HG02938 (cell line): ENCODE results near the gene APEX2.
"Not testable (repeated sequence)": the region's sequence is repeated elsewhere in the genome, so short reads cannot be mapped to it uniquely, and the experiment has no call there.

Source experiments
- ATAC-seq: cut with Tn5 transposase; IDR thresholded peaks from one replicate; pipeline ENCODE4 v1.9.1; 2021; ENCODE audit warnings: mild to moderate bottlenecking, moderate library complexity; ENCODE audit not compliant: unreplicated experiment

Gene APEX2

DNA sequence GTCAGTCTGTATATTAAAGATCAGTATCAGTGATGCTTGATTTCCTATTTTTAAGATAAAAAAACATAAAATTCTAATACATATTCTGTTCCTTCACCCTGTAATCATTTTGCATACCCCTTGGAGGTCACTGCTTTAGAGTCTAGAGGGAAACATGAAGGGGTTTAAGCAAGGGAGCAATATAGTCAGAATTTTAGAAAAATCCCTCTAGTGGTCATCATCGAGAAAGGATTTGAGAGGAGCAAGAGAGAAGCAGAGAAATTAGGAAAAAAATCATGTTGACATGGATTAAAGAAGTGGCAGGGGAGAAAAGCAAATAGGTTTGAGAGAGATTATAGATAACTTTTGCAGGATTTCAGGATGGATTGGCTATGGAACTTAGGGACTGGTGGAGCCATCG lies 11.1 kb downstream of the APEX2 start:
- ATAC-seq, result no peak

DNA sequence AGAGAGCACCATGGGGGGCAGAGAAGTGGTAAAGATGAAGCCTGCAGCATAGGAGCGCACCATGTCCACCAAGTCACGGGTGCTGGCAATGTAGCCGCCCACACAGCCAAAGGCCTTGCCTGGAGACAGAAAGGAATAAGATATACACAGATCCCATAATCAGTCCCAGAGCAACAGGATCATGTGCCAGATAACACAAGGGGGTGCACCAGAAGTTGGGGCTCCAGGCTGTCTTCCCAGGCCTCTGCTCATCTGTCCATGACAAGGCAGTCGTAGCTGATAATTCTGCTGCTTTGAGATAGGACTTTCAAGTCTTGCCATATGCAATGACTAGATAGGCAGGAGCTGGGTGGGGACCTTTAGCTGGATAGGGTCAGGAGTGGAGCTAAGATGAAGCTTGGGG lies 14.7 kb downstream of the APEX2 start:
- ATAC-seq, result no peak

DNA sequence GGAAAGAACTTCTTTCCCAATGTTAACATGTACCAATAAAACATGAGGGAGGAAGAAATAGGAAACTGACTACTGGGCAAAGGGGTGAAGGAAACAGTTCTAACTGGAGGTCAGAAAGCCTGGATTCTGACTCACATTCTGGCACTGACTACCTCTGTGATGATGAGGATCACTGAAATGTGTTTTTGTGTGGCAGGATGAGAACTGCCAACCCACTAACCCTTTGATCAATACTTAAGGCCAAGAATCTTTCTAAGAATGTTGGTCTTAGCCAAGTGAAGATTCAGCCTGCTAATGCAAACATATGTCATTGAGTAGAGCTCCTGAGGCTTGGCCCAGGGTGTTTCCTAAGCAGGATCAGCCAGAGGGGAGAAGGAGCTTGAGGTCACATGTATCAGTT lies 26.0 kb downstream of the APEX2 start:
- no peak for ATAC-seq

DNA sequence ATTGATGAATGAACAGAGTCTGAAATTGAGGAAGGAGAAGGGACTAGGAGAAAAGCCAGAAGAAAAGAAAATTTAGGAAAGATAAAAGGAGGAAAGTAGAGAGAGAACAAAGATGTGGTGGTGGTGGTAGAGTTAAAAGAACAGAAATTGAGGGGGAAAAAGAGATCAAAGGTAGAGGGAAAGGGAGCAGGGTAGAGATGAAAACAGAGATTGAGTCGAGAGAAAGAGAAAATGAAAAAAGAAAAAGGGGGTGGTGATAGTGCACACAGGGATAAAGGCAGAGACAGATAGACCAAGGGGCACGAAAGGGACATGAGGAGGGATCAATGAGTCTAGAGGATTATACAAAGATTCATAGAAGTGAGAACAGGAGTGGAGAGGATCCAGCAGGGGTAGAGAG lies 26.7 kb downstream of the APEX2 start:
- ATAC-seq, result no peak

DNA sequence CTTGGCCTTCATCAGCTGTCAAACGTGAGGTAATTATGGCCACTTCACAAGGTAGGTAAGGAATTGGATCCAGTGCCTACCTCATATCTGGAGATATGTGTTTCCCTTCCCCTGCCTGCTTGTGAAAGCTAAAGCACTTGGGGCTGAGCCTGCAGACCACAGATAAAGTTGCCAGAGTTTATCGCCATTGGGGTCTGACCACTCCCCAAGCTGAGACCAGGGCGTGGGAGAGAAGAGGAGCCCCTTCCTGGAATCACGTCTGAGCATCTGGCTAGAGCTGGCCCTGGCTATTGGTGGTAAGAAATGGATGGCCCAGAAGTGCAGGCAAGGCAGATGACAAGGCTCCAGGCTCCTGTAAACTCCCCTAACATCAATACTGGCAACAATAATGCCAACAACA lies 27.9 kb downstream of the APEX2 start:
- ATAC-seq, result no peak

DNA sequence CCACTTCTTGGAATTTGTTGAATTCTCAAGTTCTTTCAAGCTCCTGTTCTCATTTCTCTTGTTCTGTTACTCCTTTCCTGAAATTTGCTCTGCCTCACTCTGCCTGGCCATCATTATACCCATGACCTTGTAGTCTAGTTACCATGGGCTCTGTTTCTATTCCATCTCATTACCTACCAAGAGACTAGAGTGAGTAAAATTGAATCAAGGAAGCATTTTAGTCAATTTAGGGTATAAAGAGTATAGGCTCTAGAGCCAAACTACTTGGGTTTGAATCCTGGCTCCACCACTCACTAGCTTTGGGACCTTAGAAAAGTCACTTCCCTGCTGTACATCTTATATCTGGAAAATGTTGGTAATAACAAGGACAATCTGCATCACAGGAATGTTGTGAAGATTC lies 28.4 kb downstream of the APEX2 start:
- no peak for ATAC-seq

DNA sequence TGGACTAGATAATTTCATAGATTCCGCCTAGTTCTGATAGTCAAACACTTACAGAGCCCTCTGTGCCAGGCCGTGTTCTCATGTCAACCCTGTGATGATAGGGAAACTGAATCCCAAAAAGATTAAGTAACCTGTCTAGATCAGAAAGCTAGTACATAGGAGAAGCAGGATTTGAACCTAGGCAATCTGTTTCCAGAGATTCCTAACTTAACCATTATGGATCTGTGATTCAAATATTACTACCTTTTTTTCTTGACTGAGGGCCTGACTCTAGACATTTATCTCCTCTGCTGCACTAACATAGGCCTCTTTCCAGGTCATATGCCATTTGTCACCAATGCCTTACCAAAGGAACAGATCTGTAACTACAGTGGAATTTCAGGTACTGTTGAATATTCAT lies 29.1 kb downstream of the APEX2 start:
- ATAC-seq, result no peak

DNA sequence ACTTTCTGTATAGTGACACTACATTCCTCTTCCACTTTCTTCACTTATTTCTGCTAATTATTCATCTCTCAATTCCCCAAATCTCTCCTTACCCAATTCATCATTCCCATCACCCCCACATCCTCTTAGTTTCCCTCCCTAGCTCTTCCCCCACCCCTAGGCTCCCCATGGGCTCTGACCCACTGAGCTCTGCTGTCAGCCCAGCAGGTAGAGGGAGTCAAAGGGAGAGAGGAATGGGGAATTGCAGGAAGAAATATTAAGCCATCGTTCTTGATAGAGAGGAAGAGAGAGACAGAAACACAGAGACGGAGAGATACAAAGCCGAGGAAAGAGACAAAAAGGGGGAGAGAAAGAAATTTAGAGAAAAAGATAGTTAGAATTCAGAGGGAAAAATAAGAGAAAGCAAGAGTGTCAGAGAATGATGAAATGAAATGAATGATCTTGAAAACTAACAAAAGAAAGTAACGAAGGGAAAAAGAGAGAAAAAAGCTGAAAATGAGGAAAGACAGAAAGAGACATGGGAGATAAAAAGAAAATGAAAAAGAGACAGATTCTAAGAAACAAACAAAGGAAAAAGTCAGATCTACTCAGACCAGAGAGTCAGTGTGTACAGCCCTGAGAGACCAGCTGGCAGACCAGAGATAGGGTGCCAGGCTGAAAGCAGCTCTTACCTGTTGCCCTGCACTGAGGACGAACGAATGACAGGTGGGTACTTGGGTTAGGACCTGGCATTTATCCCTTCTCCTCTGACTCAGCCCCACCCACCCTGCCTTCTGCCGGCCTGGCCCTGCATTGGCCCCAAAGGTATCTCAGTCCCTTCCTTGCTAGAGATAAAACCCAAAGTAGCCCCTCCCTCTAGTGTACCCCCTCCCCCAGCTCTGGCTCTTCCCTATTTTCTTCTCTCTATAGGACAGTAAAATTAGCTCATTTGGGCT lies 30.4 kb downstream of the APEX2 start, which contains the start of gene ALAS2:
Gene ALAS2 (minus strand): TSS at position 707 of the 935 bp plus-strand sequence. CDS start 4,977 bp downstream, outside the sequence.
- no peak for ATAC-seq

DNA sequence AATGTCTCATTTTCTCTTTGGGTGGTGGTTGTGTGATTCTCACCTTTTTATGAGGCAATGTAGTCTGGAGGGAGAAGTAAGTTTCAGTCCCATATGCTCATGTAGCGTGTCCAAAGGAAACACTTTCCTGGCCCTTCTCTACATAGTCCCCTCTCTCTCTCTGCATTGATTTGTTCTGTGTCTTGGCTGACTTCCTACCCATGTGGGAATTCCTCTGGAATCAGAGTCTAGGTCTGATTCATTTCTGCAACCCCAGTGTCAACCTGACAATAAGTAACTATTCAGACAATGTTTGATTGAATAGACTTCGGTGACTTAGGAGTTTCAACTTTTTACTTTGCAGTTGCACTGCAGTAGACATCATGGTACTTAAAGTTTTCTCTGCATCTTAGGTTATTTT lies 33.3 kb downstream of the APEX2 start:
- no peak for ATAC-seq

DNA sequence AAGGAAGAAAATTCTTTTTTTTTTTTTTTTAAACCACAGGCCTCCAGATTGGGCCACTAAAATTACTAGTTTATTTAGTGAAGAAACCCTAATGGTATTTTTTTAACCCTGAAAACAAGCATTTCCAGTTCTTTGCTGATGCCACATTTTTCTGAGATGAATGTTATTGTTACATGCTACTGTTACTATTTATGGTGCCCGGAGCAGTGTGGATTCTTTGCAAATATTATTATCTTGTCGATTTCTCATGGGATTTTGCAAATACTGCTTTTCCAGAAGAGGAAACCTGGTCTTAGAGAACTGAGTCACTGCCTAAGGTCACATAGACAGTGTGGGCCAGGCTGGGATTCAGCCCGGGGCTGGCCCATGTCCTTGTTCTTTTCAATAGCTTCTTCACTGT lies 39.3 kb downstream of the APEX2 start:
- no peak for ATAC-seq

DNA sequence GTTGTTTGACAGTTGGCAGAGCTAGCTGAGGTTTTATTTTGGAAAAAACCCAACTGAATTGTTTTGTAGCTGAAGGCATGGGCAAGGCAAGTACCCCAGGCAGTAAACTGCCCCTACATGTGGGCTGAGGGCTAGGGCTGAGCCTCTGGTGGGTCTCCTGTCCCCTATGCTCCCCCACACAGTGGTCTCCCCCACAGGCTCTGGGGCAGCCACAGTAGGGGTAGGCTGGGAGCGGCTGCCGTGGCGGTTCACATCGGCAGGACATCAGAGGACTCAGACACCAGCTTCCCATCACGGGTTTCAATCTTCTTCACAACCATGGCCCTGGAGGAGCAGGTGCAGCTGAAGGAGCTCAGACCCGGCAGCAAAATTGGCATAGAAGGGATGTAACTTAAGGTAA lies 41.4 kb downstream of the APEX2 start:
- ATAC-seq, result no peak

DNA sequence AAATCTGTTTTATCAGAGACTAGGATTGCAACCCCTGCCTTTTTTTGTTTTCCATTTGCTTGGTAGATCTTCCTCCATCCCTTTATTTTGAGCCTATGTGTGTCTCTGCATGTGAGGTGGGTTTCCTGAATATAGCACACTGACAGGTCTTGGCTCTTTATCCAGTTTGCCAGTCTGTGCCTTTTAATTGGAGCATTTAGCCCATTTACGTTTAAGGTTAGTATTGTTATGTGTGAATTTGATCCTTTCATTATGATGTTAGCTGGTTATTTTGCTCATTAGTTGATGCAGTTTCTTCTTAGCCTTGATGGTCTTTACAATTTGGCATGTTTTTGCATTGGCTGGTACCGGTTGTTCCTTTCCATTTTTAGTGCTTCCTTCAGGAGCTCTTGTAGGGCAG lies 50.4 kb downstream of the APEX2 start:
- ATAC-seq, result not testable (repeated sequence)

DNA sequence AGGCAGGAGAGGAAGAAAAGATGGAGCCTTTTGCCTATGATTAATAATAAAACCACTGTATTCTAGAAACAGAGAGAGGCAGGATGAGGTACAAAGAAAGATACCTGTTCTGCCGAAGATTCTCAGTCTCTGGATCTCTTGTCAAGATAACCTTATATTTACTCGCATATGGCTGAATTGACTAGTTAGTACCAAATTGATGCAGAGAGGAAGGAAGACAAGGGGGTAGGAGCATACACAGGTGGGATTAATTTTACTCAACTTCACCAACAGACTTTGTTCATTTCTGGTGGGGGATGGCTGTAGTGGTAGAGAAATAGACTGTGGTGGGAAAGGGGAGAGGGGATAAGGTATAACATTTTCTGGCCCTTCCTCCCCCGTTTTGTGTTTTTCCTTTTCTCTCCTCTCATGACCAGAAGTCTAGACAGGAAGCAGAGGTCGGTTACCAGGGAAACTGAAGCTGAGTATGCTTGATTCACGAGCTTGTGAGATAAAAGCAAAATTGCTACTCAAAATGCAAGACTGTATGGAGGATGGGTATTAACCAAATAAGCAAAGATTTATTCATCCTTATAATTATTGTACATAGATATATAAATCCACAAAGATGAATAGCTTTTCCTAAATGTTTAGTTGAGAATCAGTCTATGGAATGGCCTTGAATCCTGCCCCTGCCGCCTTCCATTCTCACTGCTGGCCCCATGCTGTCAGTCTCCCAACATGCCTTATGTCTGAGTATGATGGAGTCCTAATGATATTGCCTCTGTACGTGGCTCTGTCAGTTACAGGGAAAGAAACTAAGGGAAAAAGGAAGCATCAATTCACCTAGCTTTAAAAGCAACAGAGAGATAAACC lies 56.9 kb downstream of the APEX2 start:
- no peak for ATAC-seq

DNA sequence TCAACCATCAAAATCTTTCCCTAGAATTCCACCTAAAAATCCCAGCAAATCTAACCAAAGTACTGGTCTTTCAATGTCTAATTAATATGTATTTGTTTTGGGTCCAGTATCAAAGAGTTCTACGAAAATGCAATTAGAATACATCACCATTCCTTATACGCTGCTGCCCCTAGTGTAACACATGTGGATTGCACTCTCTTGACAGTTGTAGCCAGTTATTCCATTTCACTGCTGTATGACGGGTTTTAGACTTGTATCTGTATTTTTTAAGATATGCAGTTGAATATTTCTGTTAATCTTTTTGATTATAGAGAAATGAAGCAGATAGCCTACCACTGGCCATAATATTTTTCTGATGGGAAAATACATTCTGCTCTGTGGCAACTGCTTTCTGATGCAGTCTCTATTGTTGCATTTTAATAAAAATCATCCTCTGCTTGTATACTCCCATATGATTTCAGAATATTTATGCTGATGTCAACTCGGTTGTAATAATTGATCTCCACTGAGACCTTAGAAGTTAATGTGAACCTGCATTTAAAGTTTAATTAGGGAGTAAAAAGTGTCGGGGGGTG lies 57.6 kb downstream of the APEX2 start:
- ATAC-seq, result no peak
